ENCODE results near the gene NDUFB2.

- TF ChIP-seq EP300 (IDR thresholded peaks at IDR 0.05; ENCODE audit: low read depth) (no peak), CTCF (IDR thresholded peaks at IDR 0.05) (no peak), POLR2AphosphoS5 (IDR thresholded peaks at IDR 0.05) (no peak), POLR2A (IDR thresholded peaks at IDR 0.05) (no peak)
Measured at GRCh38 chr7:140695381-140695780, 1.1 kb upstream of the NDUFB2 start.

Data from transverse colon (tissue), 4 donors.